Measurements from ENCODE around the gene TNFRSF4.

TNFRSF4 gene

GRCh38 chr1:1217621-1218523 is 3.9 kb upstream of the TNFRSF4 start:
- DNase-seq (ENCODE audit: low read depth), result peak; percentile 19

- no peak for DNase-seq (ENCODE audit: low read depth)
Measured at GRCh38 chr1:1216770-1217620, 3.0 kb upstream of the TNFRSF4 start.

- DNase-seq (ENCODE audit: low read depth), result no peak
Measured at GRCh38 chr1:1215881-1216605, 2.1 kb upstream of the TNFRSF4 start.

GRCh38 chr1:1215080-1215676 is 1.2 kb upstream of the TNFRSF4 start:
- DNase-seq (ENCODE audit: low read depth), result no peak

GRCh38 chr1:1212780-1213344 is 1.1 kb downstream of the TNFRSF4 start:
- DNase-seq (ENCODE audit: low read depth), result no peak

- no peak for DNase-seq (ENCODE audit: low read depth)
Measured at GRCh38 chr1:1211541-1212441, 2.2 kb downstream of the TNFRSF4 start.

GRCh38 chr1:1210726-1211540 is 3.0 kb downstream of the TNFRSF4 start:
- no peak for DNase-seq (ENCODE audit: low read depth)

- no peak for DNase-seq (ENCODE audit: low read depth)
Measured at GRCh38 chr1:1208713-1209433, 5.1 kb downstream of the TNFRSF4 start.

GRCh38 chr1:1207571-1207892 is 6.4 kb downstream of the TNFRSF4 start:
- DNase-seq (ENCODE audit: low read depth), result no peak

GRCh38 chr1:1206966-1207531 is 6.9 kb downstream of the TNFRSF4 start:
- no peak for DNase-seq (ENCODE audit: low read depth)

- no peak for DNase-seq (ENCODE audit: low read depth)
Measured at GRCh38 chr1:1206376-1206965, 7.5 kb downstream of the TNFRSF4 start, which contains the start of gene TNFRSF18. Gene TNFRSF18, minus strand, starts transcription at chr1:1206592. Its CDS starts 21 bp downstream, at chr1:1206571.

- DNase-seq (ENCODE audit: low read depth), result no peak
Measured at GRCh38 chr1:1205769-1206375, 8.1 kb downstream of the TNFRSF4 start.

- DNase-seq (ENCODE audit: low read depth), result no peak
Measured at GRCh38 chr1:1204998-1205768, 8.8 kb downstream of the TNFRSF4 start.

- DNase-seq (ENCODE audit: low read depth), result no peak
Measured at GRCh38 chr1:1204425-1204920, 9.5 kb downstream of the TNFRSF4 start.

- DNase-seq (ENCODE audit: low read depth), result no peak
Measured at GRCh38 chr1:1203561-1204424, 10.2 kb downstream of the TNFRSF4 start.

Data from ELR (cell line).